HG02623 (cell line): ENCODE results near the gene PREB.
A peak's percentile ranks its signal among the peaks of the same experiment; 100 is the strongest.
"Not testable (repeated sequence)": the region's sequence is repeated elsewhere in the genome, so short reads cannot be mapped to it uniquely, and the experiment has no call there.

ENCODE experiments used
- ATAC-seq: cut with Tn5 transposase; IDR thresholded peaks from one replicate; pipeline ENCODE4 v1.9.1; 2021; ENCODE audit warnings: moderate library complexity; ENCODE audit not compliant: unreplicated experiment

Gene PREB

DNA sequence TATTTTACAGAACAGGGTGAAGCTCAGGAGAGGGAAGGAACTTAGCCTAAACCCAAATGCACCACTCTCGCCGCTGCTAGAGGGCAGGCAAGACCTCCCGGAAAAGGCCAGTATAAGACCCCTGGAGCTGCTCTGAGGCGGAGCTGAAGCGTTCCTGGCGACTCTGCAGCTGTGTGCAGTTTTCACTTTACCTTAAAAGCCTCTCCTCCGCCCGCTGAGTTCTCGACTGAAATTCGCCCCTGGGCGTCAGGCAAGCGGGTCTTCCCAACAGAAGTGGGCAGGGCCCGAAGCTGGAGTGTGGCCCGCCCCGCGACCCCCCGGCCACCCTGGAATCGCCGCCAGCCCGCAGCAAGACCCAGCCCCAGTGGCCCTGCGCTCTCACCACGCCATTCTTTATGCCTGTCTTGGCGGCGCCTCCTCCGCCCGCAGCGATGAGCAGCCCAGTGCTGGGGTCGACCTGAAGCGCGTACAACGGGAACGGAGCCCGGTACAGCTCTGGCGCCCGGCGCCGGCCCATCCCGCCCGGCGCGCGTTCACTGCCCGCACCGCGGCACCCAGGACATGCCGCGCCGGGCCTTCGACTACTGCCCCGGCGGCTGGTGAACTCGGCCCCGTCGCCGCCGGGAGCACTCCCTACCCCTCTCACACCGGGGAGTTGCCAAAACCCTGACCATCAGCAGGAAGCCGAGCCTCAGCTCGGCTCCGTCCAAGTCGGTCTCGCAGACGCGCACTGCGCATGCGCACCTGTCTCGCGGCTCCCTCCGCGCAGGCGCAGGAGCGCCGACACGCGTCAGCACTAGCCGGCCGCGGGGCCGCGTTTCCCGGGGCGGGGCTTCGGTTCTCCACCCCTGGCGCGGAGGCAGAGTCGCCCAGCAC, at the start of gene PREB:
Gene PREB, minus strand, starts transcription at position 732 of the 876 bp plus-strand sequence. Its CDS starts 215 bp downstream, at position 517.
- peak; percentile 86 for ATAC-seq

- ATAC-seq, result no peak
Observed at GRCh38 chr2:27184115-27184514, 49.7 kb upstream of the PREB start.

DNA sequence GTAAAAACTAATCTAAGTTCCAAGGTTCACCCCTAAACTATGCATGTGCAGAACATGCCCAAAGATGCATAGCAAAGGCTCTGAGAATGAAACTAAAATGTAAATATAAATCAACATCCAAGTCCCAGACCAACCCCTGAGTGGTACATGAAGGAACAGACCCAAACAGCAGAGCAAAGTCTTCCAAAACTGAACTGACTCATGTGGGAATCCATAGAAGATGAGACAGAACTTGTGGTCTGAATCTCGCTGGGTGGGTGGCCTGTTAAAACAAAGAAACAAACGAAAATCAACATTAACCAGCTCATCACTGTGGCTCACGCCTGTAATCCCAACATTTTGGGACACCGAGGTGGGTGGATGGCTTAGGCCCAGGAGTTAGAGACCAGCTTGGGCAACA, 47.9 kb upstream of the PREB start:
- ATAC-seq, result no peak

DNA sequence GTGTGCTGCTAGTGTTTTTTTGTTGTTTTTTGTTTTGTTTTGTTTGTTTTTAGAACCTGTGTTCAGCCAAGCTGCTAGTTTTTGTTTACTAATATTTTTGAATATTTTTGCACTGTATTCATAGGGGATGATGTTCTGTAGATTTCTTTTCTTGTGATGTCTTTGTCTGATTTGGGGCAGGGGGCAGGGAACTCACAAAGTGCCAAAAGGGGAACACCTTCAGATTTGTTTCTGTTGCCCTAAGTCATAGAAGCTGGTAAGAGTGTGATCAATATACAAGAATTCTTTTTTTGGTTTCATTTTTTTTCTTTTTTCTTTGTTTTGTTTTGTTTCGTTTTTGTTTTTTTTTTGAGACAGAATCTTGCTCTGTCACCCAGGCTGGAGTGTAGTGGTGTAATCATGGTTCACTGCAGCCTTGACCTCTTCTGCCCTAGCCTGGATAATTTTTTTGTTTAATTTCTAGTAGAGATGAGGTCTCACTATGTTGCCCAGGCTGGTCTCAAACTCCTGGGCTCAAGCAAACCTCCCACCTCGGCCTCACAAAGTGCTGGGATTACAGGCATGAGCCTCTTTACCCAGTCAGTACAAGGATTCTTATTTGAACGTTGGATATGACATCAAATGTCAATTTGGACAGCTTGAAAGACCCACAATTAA, 45.0 kb upstream of the PREB start:
- no peak for ATAC-seq

DNA sequence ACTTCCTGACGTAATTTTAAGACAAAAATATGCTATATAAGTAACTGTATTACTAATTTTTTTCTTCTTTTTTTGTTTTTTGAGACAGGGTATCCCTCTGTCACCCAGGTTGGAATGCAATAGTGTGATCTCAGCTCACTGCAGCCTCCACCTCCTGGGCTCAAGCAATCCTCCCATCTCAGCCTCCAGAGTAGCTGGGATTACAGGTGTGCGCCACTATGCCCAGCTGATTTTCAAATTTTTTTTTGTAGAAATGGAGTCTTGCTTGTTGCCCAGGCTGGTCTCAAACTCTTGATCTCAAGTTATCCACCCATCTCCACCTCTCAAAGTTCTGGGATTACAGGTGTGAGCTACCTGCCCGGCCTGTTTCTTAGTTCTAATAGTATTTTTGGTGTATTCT, 44.0 kb upstream of the PREB start:
- ATAC-seq, result no peak

GRCh38 chr2:27177441-27178351, 43.3 kb upstream of the PREB start:
- no peak for ATAC-seq

GRCh38 chr2:27175781-27176180, 41.3 kb upstream of the PREB start:
- ATAC-seq, result not testable (repeated sequence)

- ATAC-seq, result no peak
Observed at GRCh38 chr2:27175330-27175729, 40.9 kb upstream of the PREB start.

- ATAC-seq, result no peak
Observed at GRCh38 chr2:27174638-27175037, 40.2 kb upstream of the PREB start.

- ATAC-seq, result no peak
Observed at GRCh38 chr2:27171351-27171848, 37.0 kb upstream of the PREB start.

- ATAC-seq, result no peak
Observed at GRCh38 chr2:27170581-27171337, 36.3 kb upstream of the PREB start.

DNA sequence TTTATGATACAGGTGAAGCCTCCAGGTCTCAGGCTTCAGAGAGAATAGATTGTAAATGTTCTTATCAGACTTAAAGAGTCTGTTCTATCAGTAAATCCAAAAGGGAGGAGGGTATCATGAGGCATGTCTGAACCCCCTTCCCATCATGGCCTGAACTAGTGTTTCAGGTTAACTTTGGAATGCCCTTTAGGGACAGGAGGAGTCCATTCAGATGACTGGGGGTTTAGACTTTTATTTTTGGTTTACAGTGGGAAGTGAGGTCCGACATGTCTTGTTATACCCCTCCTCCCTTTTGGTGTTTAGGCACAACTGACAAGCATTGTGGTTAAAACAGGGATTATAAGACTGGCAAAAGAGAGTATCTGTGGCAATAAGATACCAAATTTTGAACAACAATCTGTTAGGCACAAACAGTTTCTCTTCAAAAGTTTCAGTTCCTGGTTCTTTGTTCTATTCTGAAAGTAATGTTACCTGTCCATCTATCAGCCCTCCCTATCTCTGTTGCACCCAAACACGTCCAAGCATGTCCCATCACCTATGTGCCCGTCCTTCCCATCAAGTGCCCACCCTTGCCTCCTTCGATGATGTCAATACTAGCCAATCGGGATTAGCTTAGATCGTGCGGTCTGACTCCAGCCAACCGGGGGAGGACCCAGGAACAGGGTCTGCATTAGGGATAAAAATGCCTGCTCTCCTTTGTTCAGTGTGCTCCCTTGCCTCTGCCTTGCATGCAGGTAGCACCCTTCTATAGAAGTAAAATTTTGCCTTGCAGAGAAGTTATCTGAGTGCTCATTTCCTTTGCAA, 30.7 kb upstream of the PREB start:
- ATAC-seq, result no peak

DNA sequence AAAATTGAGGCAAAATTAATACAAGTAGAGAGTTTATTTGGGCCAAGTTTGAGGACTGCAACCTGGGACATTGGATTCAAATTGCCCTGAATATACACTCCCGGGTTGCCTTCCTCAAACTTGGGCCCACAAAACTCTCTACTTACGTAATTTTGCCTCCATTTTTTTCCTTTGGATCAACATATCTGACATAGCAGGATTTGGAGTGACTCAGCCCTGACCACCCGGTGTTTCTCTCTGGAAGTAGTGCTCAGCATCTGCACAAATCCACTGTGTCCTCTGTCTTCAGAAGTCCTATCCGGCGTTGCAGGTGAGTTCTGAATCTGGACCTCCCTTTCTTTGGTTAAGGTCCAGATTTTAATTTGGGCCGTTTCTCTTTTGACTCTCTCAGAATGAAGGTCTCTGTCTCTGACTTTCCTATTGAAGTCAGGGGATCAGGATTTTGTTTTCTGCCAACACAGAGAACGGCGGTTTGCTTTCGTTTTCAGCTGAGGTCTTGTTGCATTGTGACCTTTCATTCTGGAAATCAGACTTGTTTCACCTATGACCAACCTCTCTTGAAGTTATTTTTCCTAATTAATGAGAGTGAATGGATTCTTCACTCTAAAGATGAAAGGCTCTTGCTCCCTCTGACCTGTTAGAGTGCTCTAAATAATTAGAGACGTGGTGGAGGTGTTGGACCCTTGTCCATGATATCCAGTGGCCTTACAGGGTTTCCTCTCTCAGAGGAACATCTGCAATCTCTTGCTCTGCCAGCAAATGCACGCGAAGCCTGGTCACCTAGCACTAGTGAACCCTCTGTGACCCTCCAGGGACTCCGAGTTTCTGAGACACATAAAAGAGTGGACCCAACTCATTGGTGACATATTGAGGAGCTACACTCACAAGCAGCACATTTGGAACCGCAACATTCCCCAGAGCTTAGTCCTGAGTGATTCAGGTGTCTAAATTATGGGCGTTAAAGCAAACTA, 28.0 kb upstream of the PREB start:
- ATAC-seq, result no peak

- ATAC-seq, result no peak
Observed at GRCh38 chr2:27160191-27160590, 25.8 kb upstream of the PREB start.

DNA sequence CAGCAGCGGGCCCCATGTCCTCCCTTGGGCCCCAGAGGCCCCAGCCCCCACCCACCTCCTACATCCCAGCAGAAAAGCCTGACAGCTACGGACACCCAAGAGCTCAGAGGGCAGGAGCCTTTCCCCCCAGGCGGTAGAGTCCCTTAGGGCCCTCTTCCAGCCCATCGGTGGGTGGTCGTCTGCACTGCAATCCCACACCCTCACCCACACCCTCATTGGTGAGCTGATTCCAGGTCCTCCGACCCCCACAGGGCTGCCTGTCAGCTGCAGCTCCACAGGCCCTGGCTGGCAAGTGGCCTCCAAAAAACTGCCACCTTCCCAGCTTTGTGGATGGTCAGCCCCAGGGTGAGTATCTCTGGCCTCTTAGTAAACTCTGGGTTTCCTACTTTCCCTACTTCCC, 24.8 kb upstream of the PREB start:
- ATAC-seq, result no peak

- ATAC-seq, result no peak
Observed at GRCh38 chr2:27158468-27158867, 24.0 kb upstream of the PREB start.

DNA sequence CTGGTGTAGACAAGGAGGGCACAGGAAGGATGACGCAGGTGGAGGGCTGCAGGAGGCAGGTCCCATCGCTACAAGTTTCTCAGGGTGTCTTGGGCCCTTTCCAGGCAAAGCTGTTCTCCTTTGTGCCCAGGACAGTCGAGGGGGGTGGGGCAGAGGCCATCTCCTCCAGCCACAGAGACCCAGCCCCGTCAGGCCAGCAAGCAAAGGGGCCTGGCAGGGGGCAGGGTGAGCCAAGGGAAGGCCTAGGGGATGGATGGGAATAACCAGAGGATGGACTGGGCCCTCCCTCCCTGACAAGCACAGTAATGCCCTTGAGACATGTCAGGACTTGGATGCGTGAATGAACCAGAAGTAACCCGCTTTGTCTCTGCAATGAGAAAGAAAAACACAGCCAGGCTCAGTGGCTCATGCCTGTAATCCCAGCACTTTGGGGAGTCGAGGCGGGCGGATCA, 20.7 kb upstream of the PREB start:
- no peak for ATAC-seq

DNA sequence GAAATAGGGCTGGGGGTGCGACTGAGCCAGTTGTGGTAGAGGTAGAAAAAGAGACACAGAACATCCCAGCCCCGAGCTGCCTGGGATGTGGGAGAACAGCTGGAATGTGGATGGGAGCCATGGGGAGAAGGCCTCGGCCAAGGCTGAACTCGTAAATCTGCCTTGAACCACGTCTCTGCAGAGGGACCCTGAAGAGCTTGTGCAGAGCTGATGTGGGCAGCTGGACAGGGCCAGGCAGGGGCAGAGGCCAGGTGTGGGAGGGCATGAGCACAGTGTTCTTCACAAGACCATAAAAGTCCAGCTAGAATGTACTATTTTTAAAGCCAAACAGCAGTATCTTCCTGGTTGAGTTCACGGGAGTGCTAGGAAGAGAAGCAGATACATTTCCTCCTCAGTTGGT, 20.1 kb upstream of the PREB start:
- no peak for ATAC-seq
